Measurements from ENCODE around the gene SMPX. TPM values are rescaled to one million over a fixed set of nuclear protein-coding genes. Genes with fewer than 3 reads are reported as not detected.

SMPX gene
- total RNA-seq, 3 donors from 2014 or later (not counting 1 experiment from before 2014, with no cell fraction given), result not detected

DNA sequence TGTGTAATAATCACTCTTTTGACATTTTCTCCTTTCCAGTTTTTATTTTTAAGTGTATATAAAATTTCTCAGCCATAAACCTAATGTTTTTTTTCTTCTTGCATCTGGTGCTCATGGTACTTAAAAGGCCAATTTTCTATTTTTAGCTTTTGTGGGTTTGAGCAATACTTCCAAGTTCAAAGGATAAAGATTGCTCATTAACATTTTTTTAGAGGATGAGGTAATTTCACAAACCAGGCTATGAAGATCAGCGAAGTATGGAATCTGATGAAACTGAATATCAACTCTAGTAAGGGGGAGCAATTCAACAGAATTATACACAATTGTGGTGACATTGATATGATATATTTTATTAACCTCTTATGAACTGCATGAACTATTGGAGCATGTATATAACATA lies 74.0 kb downstream of the SMPX start:
- peaks cover 0 to 10% of the 10 kb centered on the region in 2 donors for H3K27me3 Mint-ChIP-seq (ENCODE audit: low read depth in 2 of 2)
- Histone ChIP-seq H3K4me3 (ENCODE audit: low read length) (no peak overlapping the region), H3K27me3 (ENCODE audit: control insufficient read depth, insufficient read depth, low read length) (no peaks in the 10 kb centered on the region), H3K9me3 (ENCODE audit: control insufficient read depth, insufficient read depth, low read length) (no peaks in the 10 kb centered on the region), H3K27ac (ENCODE audit: low read length) (no peak overlapping the region), H3K4me1 (ENCODE audit: control insufficient read depth, insufficient read depth, low read length) (no peaks in the 10 kb centered on the region), H3K36me3 (ENCODE audit: control insufficient read depth, insufficient read depth, low read length) (no peaks in the 10 kb centered on the region)
- DNase-seq (no peak), ATAC-seq (no peak)
- no peak overlapping the region for H3K4me3 Mint-ChIP-seq
- H3K9me3 Mint-ChIP-seq, result peaks cover 0 to 2% of the 10 kb centered on the region in 2 donors
- no peaks in the 10 kb centered on the region for H3K36me3 Mint-ChIP-seq
- TF ChIP-seq, protein P1, sequence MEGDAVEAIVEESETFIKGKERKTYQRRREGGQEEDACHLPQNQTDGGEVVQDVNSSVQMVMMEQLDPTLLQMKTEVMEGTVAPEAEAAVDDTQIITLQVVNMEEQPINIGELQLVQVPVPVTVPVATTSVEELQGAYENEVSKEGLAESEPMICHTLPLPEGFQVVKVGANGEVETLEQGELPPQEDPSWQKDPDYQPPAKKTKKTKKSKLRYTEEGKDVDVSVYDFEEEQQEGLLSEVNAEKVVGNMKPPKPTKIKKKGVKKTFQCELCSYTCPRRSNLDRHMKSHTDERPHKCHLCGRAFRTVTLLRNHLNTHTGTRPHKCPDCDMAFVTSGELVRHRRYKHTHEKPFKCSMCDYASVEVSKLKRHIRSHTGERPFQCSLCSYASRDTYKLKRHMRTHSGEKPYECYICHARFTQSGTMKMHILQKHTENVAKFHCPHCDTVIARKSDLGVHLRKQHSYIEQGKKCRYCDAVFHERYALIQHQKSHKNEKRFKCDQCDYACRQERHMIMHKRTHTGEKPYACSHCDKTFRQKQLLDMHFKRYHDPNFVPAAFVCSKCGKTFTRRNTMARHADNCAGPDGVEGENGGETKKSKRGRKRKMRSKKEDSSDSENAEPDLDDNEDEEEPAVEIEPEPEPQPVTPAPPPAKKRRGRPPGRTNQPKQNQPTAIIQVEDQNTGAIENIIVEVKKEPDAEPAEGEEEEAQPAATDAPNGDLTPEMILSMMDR (IDR thresholded peaks at IDR 0.05), result no peak
- H3K4me1 Mint-ChIP-seq, result no peaks in the 10 kb centered on the region
- intact Hi-C loops (cut with micrococcal nuclease), result no loop called here
- no CpG with 5 or more reads among the region's 1 CpG for WGBS (ENCODE audit: insufficient coverage)
- H3K27ac Mint-ChIP-seq, result no peak overlapping the region

GRCh38 chrX:21678048-21678612 lies 79.8 kb downstream of the SMPX start:
- intact Hi-C loops (cut with micrococcal nuclease), result no loop called here
- Mint-ChIP-seq H3K36me3 (no peaks in the 10 kb centered on the region), H3K9me3 (peaks cover 0 to 3% of the 10 kb centered on the region in 2 donors), H3K4me3 (no peak overlapping the region), H3K27ac (no peak overlapping the region), H3K4me1 (no peaks in the 10 kb centered on the region), H3K27me3 (ENCODE audit: low read depth in 2 of 2) (peaks cover 3 to 13% of the 10 kb centered on the region in 2 donors)
- WGBS (ENCODE audit: insufficient coverage), result 77% methylated on average over 3 of the region's 4 CpGs
- Histone ChIP-seq H3K4me3 (ENCODE audit: low read length) (no peak overlapping the region), H3K9me3 (ENCODE audit: control insufficient read depth, insufficient read depth, low read length) (no peaks in the 10 kb centered on the region), H3K27me3 (ENCODE audit: control insufficient read depth, insufficient read depth, low read length) (no peaks in the 10 kb centered on the region), H3K27ac (ENCODE audit: low read length) (no peak overlapping the region), H3K36me3 (ENCODE audit: control insufficient read depth, insufficient read depth, low read length) (no peaks in the 10 kb centered on the region), H3K4me1 (ENCODE audit: control insufficient read depth, insufficient read depth, low read length) (no peaks in the 10 kb centered on the region)
- DNase-seq, result no peak
- TF ChIP-seq, protein P1 (IDR thresholded peaks at IDR 0.05), result no peak
- no peak for ATAC-seq

DNA sequence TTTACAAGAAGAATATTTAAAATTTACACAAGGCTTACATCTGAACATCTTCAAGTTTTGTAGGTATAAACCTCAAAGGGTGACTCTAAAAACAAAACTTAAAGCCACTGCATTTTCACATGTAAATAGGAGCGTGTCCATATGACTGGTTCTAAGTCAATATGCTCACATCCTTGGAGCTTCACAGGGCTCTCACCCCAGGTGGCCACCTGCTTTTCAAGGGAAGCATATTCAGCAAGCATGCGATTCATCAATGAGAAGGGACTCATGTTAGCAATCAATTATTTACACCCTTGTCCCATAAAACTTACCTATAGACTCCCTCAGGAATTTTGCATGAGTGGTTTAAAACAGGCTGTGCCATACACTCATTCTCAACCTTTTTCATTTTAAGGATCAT lies 82.0 kb downstream of the SMPX start:
- Mint-ChIP-seq H3K36me3 (no peaks in the 10 kb centered on the region), H3K27me3 (ENCODE audit: low read depth in 2 of 2) (peaks cover 3 to 11% of the 10 kb centered on the region in 2 donors), H3K9me3 (peaks cover 0 to 2% of the 10 kb centered on the region in 2 donors), H3K4me3 (no peak overlapping the region), H3K27ac (no peak overlapping the region), H3K4me1 (no peaks in the 10 kb centered on the region)
- ATAC-seq (no peak), DNase-seq (no peak)
- intact Hi-C loops (cut with micrococcal nuclease), result no loop called here
- no peaks in the 10 kb centered on the region for H3K9me3 ChIP-seq (ENCODE audit: control insufficient read depth, insufficient read depth, low read length)
- no peaks in the 10 kb centered on the region for H3K4me1 ChIP-seq (ENCODE audit: control insufficient read depth, insufficient read depth, low read length)
- no peak overlapping the region for H3K27ac ChIP-seq (ENCODE audit: low read length)
- TF ChIP-seq, protein P1 (IDR thresholded peaks at IDR 0.05), result no peak
- no peaks in the 10 kb centered on the region for H3K36me3 ChIP-seq (ENCODE audit: control insufficient read depth, insufficient read depth, low read length)
- WGBS (ENCODE audit: insufficient coverage), result 46% methylated on average over 2 of the region's 2 CpGs
- H3K4me3 ChIP-seq (ENCODE audit: low read length), result no peak overlapping the region
- H3K27me3 ChIP-seq (ENCODE audit: control insufficient read depth, insufficient read depth, low read length), result no peaks in the 10 kb centered on the region
